H1 (cell line): ENCODE results near the gene RPL28. TPM values are rescaled to one million over a fixed set of nuclear protein-coding genes. Genes with fewer than 3 reads are reported as not detected.

Source experiments
- CTCF ChIA-PET: fragments of 300-600 bp; sonication (Branson Sonifier 250); formaldehyde crosslinking; loops from one replicate; lab custom pipeline; 2021; ENCODE audit not compliant: partially characterized antibody; lab: Charles Lee
- POLR2A ChIA-PET: fragments of 300-600 bp; sonication (Branson Sonifier 250); formaldehyde crosslinking; loops from one replicate; lab custom pipeline; 2021; ENCODE audit warnings: inconsistent platforms; ENCODE audit not compliant: partially characterized antibody; lab: Charles Lee
- DNase-seq, 2 experiments: peaks; one replicate each; pipeline versions ENCODE4 v3.0.0 to v3.0.0-alpha.2; 2010 to 2022; ENCODE audit warnings: low spot score in 2 of 2, low read depth in 1 of 2, mixed read lengths in 1 of 2
- FAIRE-seq: peaks from 2 replicates; lab custom pipeline; 2011; peaks lifted over from hg19 to GRCh38; lab: Jason Lieb, UNC
- H2AFZ ChIP-seq: 2 replicates; pipeline ENCODE4 v1.8.1; 2012; ENCODE audit warnings: low read length, inconsistent platforms
- H2AK5ac ChIP-seq: 2 replicates; pipeline ENCODE4 v1.6.1; 2013; ENCODE audit warnings: low read depth, low read length
- H2BK120ac ChIP-seq: replicated peaks from 2 replicates; pipeline ENCODE3; 2013; ENCODE audit warnings: low read depth, low read length, inconsistent platforms
- H2BK12ac ChIP-seq: 2 replicates; pipeline ENCODE4 v1.6.1; 2013; ENCODE audit warnings: low read depth, low read length
- H2BK15ac ChIP-seq: 2 replicates; pipeline ENCODE4 v1.6.1; 2013; ENCODE audit warnings: low read length
- H2BK20ac ChIP-seq: 2 replicates; pipeline ENCODE4 v1.6.1; 2013; ENCODE audit warnings: low read length
- H2BK5ac ChIP-seq: 2 replicates; pipeline ENCODE4 v1.6.1; 2013; ENCODE audit warnings: low read depth, low read length
- H3K14ac ChIP-seq: 2 replicates; pipeline ENCODE4 v1.6.1; 2013; ENCODE audit warnings: inconsistent platforms; ENCODE audit not compliant: insufficient read length
- H3K18ac ChIP-seq: 2 replicates; pipeline ENCODE4 v1.6.1; 2013; ENCODE audit warnings: low read length; ENCODE audit errors: extremely low read depth
- H3K23ac ChIP-seq: 2 replicates; pipeline ENCODE4 v1.6.1; 2013; ENCODE audit warnings: inconsistent platforms; ENCODE audit not compliant: insufficient read length
- H3K23me2 ChIP-seq: 2 replicates; pipeline ENCODE4 v1.6.1; 2013; ENCODE audit warnings: low read depth, low read length
- H3K27ac ChIP-seq: 2 replicates; pipeline ENCODE4 v1.6.1; 2011; ENCODE audit warnings: low read depth, low read length, inconsistent platforms
- H3K27me3 ChIP-seq, 4 experiments: replicated peaks in 1 of 4; 1 replicate in 1 of 4; 2 replicates in 3 of 4; pipeline versions ENCODE4 v1.6.1 to v1.8.1; 2011 to 2013; ENCODE audit warnings: low read length in 3 of 4, mild to moderate bottlenecking in 3 of 4, inconsistent platforms in 2 of 4, mixed read lengths in 2 of 4, moderate library complexity in 1 of 4; ENCODE audit not compliant: control insufficient read depth in 3 of 4, insufficient read depth in 3 of 4; ENCODE audit errors: extremely low read depth in 1 of 4
- H3K36me3 ChIP-seq, 4 experiments: 2 replicates each; pipeline versions ENCODE4 v1.6.1 to v1.8.1; 2011 to 2013; ENCODE audit warnings: mild to moderate bottlenecking in 4 of 4, low read length in 3 of 4, moderate library complexity in 2 of 4, control low read depth in 1 of 4, inconsistent platforms in 1 of 4; ENCODE audit not compliant: insufficient read depth in 4 of 4, control insufficient read depth in 2 of 4
- H3K4ac ChIP-seq: replicated peaks from 2 replicates; pipeline ENCODE3; 2013; ENCODE audit warnings: low read length, low read depth, mixed read lengths, inconsistent platforms; ENCODE audit not compliant: insufficient read length
- H3K4me1 ChIP-seq, 4 experiments: replicated peaks in 1 of 4; 1 replicate in 1 of 4; 2 replicates in 3 of 4; pipeline versions ENCODE4 v1.6.1 to v1.8.1; 2011 to 2013; ENCODE audit warnings: low read length in 3 of 4, inconsistent platforms in 2 of 4, mixed read lengths in 1 of 4; ENCODE audit not compliant: insufficient read depth in 4 of 4, control insufficient read depth in 3 of 4
- H3K4me2 ChIP-seq, 2 experiments: 2 replicates each; pipeline versions ENCODE4 v1.6.1 to v1.8.1; 2011 to 2013; ENCODE audit warnings: low read depth in 2 of 2, low read length in 2 of 2, control low read depth in 1 of 2, inconsistent platforms in 1 of 2, mild to moderate bottlenecking in 1 of 2; ENCODE audit not compliant: insufficient read depth in 1 of 2
- H3K4me3 ChIP-seq, 4 experiments: fragments of 200-600, 300-600 bp in 1 of 4; sonication (generic), shearing (Covaris generic), sonication (Bioruptor Twin) in 1 of 4; 2 replicates each; pipeline versions ENCODE4 v1.5.1 to v1.8.1; 2011 to 2016; ENCODE audit warnings: low read length in 4 of 4, low read depth in 3 of 4, control low read depth in 2 of 4, inconsistent platforms in 2 of 4, mild to moderate bottlenecking in 2 of 4, mixed read lengths in 1 of 4, moderate library complexity in 1 of 4; ENCODE audit not compliant: insufficient read depth in 2 of 4; ENCODE audit errors: extremely low read depth in 1 of 4
- H3K56ac ChIP-seq: replicated peaks from 2 replicates; pipeline ENCODE3; 2013; ENCODE audit warnings: low read depth, mild to moderate bottlenecking, mixed read lengths, low read length, inconsistent platforms; ENCODE audit not compliant: insufficient read length
- H3K79me1 ChIP-seq: 2 replicates; pipeline ENCODE4 v1.6.1; 2013; ENCODE audit warnings: low read depth, low read length, control low read depth
- H3K79me2 ChIP-seq, 2 experiments: 2 replicates each; pipeline versions ENCODE4 v1.6.1 to v1.8.1; 2012 to 2013; ENCODE audit warnings: low read length in 2 of 2, mild to moderate bottlenecking in 2 of 2, inconsistent platforms in 1 of 2; ENCODE audit not compliant: insufficient read depth in 2 of 2, control insufficient read depth in 1 of 2
- H3K9ac ChIP-seq, 4 experiments: replicated peaks in 1 of 4; 1 replicate in 1 of 4; 2 replicates in 3 of 4; pipeline versions ENCODE4 v1.6.1 to v1.8.1; 2011 to 2013; ENCODE audit warnings: low read depth in 3 of 4, low read length in 3 of 4, control low read depth in 2 of 4, mild to moderate bottlenecking in 2 of 4, moderate library complexity in 2 of 4, inconsistent platforms in 1 of 4; ENCODE audit errors: extremely low read depth in 1 of 4
- H3K9me3 ChIP-seq, 2 experiments: 2 replicates each; pipeline versions ENCODE4 v1.6.1 to v1.8.1; 2012 to 2013; ENCODE audit warnings: mild to moderate bottlenecking in 2 of 2, moderate library complexity in 2 of 2, control low read depth in 1 of 2, inconsistent platforms in 1 of 2, low read depth in 1 of 2, low read length in 1 of 2, mixed read lengths in 1 of 2; ENCODE audit not compliant: insufficient read depth in 2 of 2
- H4K20me1 ChIP-seq, 2 experiments: replicated peaks in 1 of 2; 2 replicates each; pipeline versions ENCODE3 to v1.8.1; 2011 to 2013; ENCODE audit warnings: inconsistent platforms in 2 of 2, low read length in 2 of 2, mild to moderate bottlenecking in 1 of 2; ENCODE audit not compliant: insufficient read depth in 2 of 2, control insufficient read depth in 1 of 2
- H4K5ac ChIP-seq: 2 replicates; pipeline ENCODE4 v1.6.1; 2013; ENCODE audit warnings: low read length, low read depth, mixed read lengths, inconsistent platforms; ENCODE audit not compliant: insufficient read length
- H4K8ac ChIP-seq: 2 replicates; pipeline ENCODE4 v1.8.0; 2013; ENCODE audit warnings: mild to moderate bottlenecking, moderate library complexity, low read length, inconsistent platforms; ENCODE audit not compliant: insufficient read depth; ENCODE audit errors: extremely low read depth
- H4K91ac ChIP-seq: replicated peaks from 2 replicates; pipeline ENCODE3; 2013; ENCODE audit warnings: low read length, mixed read lengths, inconsistent platforms; ENCODE audit not compliant: insufficient read length
- ATF3 ChIP-seq: IDR thresholded peaks from 2 replicates; pipeline ENCODE4 v1.6.1; 2011; ENCODE audit warnings: low read depth, mild to moderate bottlenecking, low read length; ENCODE audit not compliant: insufficient read depth
- CHD1 ChIP-seq: IDR thresholded peaks from 2 replicates; pipeline ENCODE4 v1.6.1; 2012; ENCODE audit warnings: low read depth, low read length, improper control_type of control experiment
- MAX ChIP-seq: IDR thresholded peaks from 2 replicates; pipeline ENCODE4 v1.6.1; 2012; ENCODE audit warnings: inconsistent platforms
- NRF1 ChIP-seq: IDR thresholded peaks from 2 replicates; pipeline ENCODE4 v1.6.1; 2011; ENCODE audit warnings: mild to moderate bottlenecking, low read depth, low read length, improper control_type of control experiment
- SP2 ChIP-seq: IDR thresholded peaks from 2 replicates; pipeline ENCODE4 v1.6.1; 2012; ENCODE audit warnings: mild to moderate bottlenecking, low read length, inconsistent platforms
- SUZ12 ChIP-seq: fragments of 200-600 bp; sonication (generic); IDR thresholded peaks from 2 replicates; pipeline ENCODE4 v1.6.1; 2012; ENCODE audit warnings: mild to moderate bottlenecking, inconsistent platforms, low read length, moderate library complexity, mixed read lengths
- TAF1 ChIP-seq: IDR thresholded peaks from 2 replicates; pipeline ENCODE4 v1.6.1; 2011; ENCODE audit warnings: mild to moderate bottlenecking, low read depth, low read length
- TBP ChIP-seq: IDR thresholded peaks from 2 replicates; pipeline ENCODE4 v1.6.1; 2011; ENCODE audit warnings: low read depth, low read length, improper control_type of control experiment
- TEAD4 ChIP-seq: IDR thresholded peaks from 2 replicates; pipeline ENCODE4 v1.6.1; 2012; ENCODE audit warnings: low read depth, low read length, inconsistent platforms, mixed read lengths
- USF2 ChIP-seq: IDR thresholded peaks from 2 replicates; pipeline ENCODE4 v1.6.1; 2011; ENCODE audit warnings: low read length, improper control_type of control experiment
- WGBS, 2 experiments: shearing (Covaris generic) in 1 of 2; methylation state at CpG; one replicate each; pipeline versions ENCODE4 v1.1.6 to v1.1.7; 2013 to 2015; ENCODE audit warnings: low lambda C conversion rate in 2 of 2, mixed read lengths in 2 of 2, inconsistent platforms in 1 of 2, low coverage in 1 of 2, missing lambda C conversion rate in 1 of 2; ENCODE audit not compliant: insufficient replicate concordance in 2 of 2, insufficient coverage in 1 of 2, insufficient read length in 1 of 2; ENCODE audit errors: extremely low coverage in 1 of 2, missing lambda C conversion rate in 1 of 2; 5-methylcytosine and 5-hydroxymethylcytosine counted together
- polyA plus RNA-seq, 7 experiments: library from polyadenylated mRNA; depleted of rRNA in 3 of 7; stranded (reverse) in 5 of 7; unstranded in 2 of 7; fragments of >200 nt in 5 of 7; fragments of 200-250 nt in 2 of 7; gene quantifications; 1 replicate in 5 of 7; 2 replicates in 1 of 7; 4 replicates in 1 of 7; pipeline versions ENCODE4 v1.2.1 to v1.2.3, GENCODE V29; 2011 to 2013; ENCODE audit warnings: missing spikeins in 2 of 7, mixed read lengths in 2 of 7
- total RNA-seq: library from RNA; stranded (reverse); fragmentation: NEBNext Ultra II Directional; extraction: Animal tissue kit (Norgen Biotek cat#: 25700); gene quantifications from 2 replicates; pipeline ENCODE4 v1.2.1, GENCODE V29; 2021

The RPL28 gene
- total and polyA plus RNA-seq, 2 of the 8 experiments (the other 6 are each of a cell fraction or from before 2014, with no cell fraction given), result 2,123 to 8,402 TPM

GRCh38 chr19:55362990-55363716 is 22.6 kb upstream of the RPL28 start, which contains the start of gene GARIN5B:
Gene GARIN5B (minus strand): TSS chr19:55363260. CDS start chr19:55363066, 194 bp downstream.
- Histone ChIP-seq H3K9me3 (no peaks in the 10 kb centered on the region), H2BK120ac (no peak within 1 kb of the TSS), H2BK12ac (peak within 1 kb of the TSS; percentile 50; the same call in 1 of the 2 replicates), H3K4ac (no peak within 1 kb of the TSS), H3K79me1 (no peaks in the 10 kb centered on the region), H3K4me2 (no peak within 1 kb of the TSS), H2AFZ (no peak within 1 kb of the TSS), H3K56ac (no peak within 1 kb of the TSS), H3K18ac (no peak within 1 kb of the TSS; the same call in 1 of the 2 replicates), H3K27ac (no peak within 1 kb of the TSS), H3K14ac (no peak within 1 kb of the TSS), H3K36me3 (no peaks in the 10 kb centered on the region), H3K27me3 (peaks cover 0 to 12% (median 10%) of the 10 kb centered on the region in 4 experiments; a peak in 6 of 7 replicates), H3K23ac (no peak within 1 kb of the TSS), H2BK5ac (no peak within 1 kb of the TSS; the same call in 1 of the 2 replicates), H3K23me2 (no peaks in the 10 kb centered on the region), H4K5ac (peak within 1 kb of the TSS; percentile 31), H3K9ac (no peak within 1 kb of the TSS), H4K20me1 (no peaks in the 10 kb centered on the region), H3K79me2 (no peaks in the 10 kb centered on the region), H4K91ac (no peak within 1 kb of the TSS), H2BK20ac (no peak within 1 kb of the TSS), H2BK15ac (peak within 1 kb of the TSS; percentile 72; the same call in 1 of the 2 replicates), H2AK5ac (peak within 1 kb of the TSS; percentile 82; the same call in 1 of the 2 replicates), H3K4me1 (peaks cover 0 to 10% (median 8%) of the 10 kb centered on the region in 4 experiments; a peak in 6 of 7 replicates), H3K4me3 (no peak within 1 kb of the TSS), H4K8ac (peak within 1 kb of the TSS; percentile 96)
- ChIA-PET POLR2A (interaction anchor here (0.6 to 3.8 kb wide), 11 partner anchors 10 to 44 kb away, joined by 3 to 16 read pairs (median 5); partner anchors contain the start of genes KMT5C and TMEM190), CTCF (interaction anchor here (0.7 to 2.5 kb wide), 4 partner anchors 9 to 217 kb away, joined by 3 to 11 read pairs (median 4); no protein-coding TSS in a partner anchor)
- no peak for DNase-seq
- 89% methylated on average over 22 of the region's 27 CpGs; no CpG with 5 or more reads in 1 of the 2 experiments for WGBS, 2 experiments
- FAIRE-seq, result no peak
- TF ChIP-seq ATF3 (no peak), MAX (no peak), USF2 (no peak), TBP (no peak), CHD1 (no peak), NRF1 (no peak), SP2 (no peak), TEAD4 (no peak), TAF1 (no peak), SUZ12 (no peak)
